Activated T-helper 1 cell treated with anti-CD3 and anti-CD28 coated beads, Interleukin-12 subunit alpha, Interleukin-12 subunit beta, Interleukin-2, Interleukin-4 antibody, amounts not matched to agents 30 ng/mL and 10 ng/mL and 1 ng/mL, durations not matched to agents 14 hours and 24 hours and 36 hours (primary cell): ENCODE results near the gene NCOA1. TPM values are rescaled to one million over a fixed set of nuclear protein-coding genes. Genes with fewer than 3 reads are reported as not detected.
"Not testable (repeated sequence)": the region's sequence is repeated elsewhere in the genome, so short reads cannot be mapped to it uniquely, and the experiment has no call there.

Experiments
- DNase-seq: peaks from one replicate; pipeline ENCODE4 v3.0.0; 2021; ENCODE audit warnings: low spot score
- H3K27ac Mint-ChIP-seq: one replicate; pipeline ENCODE4 v1.8.0; 2021; ENCODE audit warnings: mild to moderate bottlenecking, mixed read lengths
- H3K27me3 Mint-ChIP-seq: one replicate; pipeline ENCODE4 v1.8.0; 2022; ENCODE audit warnings: mild to moderate bottlenecking, moderate library complexity, mixed read lengths; ENCODE audit not compliant: insufficient read depth
- H3K36me3 Mint-ChIP-seq: one replicate; pipeline ENCODE4 v1.8.0; 2021; ENCODE audit warnings: low read depth, mixed read lengths
- H3K4me1 Mint-ChIP-seq: one replicate; pipeline ENCODE4 v1.8.0; 2021; ENCODE audit warnings: low read depth, mixed read lengths
- H3K4me3 Mint-ChIP-seq: one replicate; pipeline ENCODE4 v1.8.0; 2021; ENCODE audit warnings: mild to moderate bottlenecking, moderate library complexity, mixed read lengths
- H3K9me3 Mint-ChIP-seq: one replicate; pipeline ENCODE4 v1.8.0; 2021; ENCODE audit warnings: mixed read lengths
- intact Hi-C: fragments of 100-400 bp; cut with micrococcal nuclease; formaldehyde crosslinking; loops from one replicate; pipeline ENCODE4 v1.15.1; 2024
- total RNA-seq: library from RNA; stranded (reverse); gene quantifications from 2 replicates; pipeline ENCODE4 v1.2.3, GENCODE V29; 2022

The NCOA1 gene
- total RNA-seq, 1 donor from 2014 or later, result 30.0 TPM

- Mint-ChIP-seq H3K36me3 (peaks cover 49% of the 10 kb centered on the region), H3K4me1 (peaks cover 42% of the 10 kb centered on the region), H3K9me3 (no peaks in the 10 kb centered on the region), H3K4me3 (no peak overlapping the region), H3K27me3 (peaks cover 1% of the 10 kb centered on the region), H3K27ac (peak overlapping the region; percentile 32)
- intact Hi-C loops, result loop anchor here (10.0 kb wide), 1 partner anchor 183 kb away; no protein-coding TSS in a partner anchor
- DNase-seq, result no peak
Observed at GRCh38 chr2:24797644-24798043, 306.6 kb downstream of the NCOA1 start.

- DNase-seq, H3K4me3 Mint-ChIP-seq, H3K27me3 Mint-ChIP-seq, H3K27ac Mint-ChIP-seq, intact Hi-C loops, H3K9me3 Mint-ChIP-seq: not testable (repeated sequence)
- Mint-ChIP-seq H3K4me1 (peaks cover 36% of the 10 kb centered on the region), H3K36me3 (peaks cover 61% of the 10 kb centered on the region)
Observed at GRCh38 chr2:24800487-24800886, 309.4 kb downstream of the NCOA1 start.

GRCh38 chr2:24805811-24806660 lies 315.0 kb downstream of the NCOA1 start:
- peaks cover 38% of the 10 kb centered on the region for H3K36me3 Mint-ChIP-seq
- H3K4me3 Mint-ChIP-seq, H3K9me3 Mint-ChIP-seq, H3K27me3 Mint-ChIP-seq, intact Hi-C loops, DNase-seq, H3K27ac Mint-ChIP-seq: not testable (repeated sequence)
- H3K4me1 Mint-ChIP-seq, result peaks cover 44% of the 10 kb centered on the region

GRCh38 chr2:24806661-24807036 lies 315.6 kb downstream of the NCOA1 start:
- H3K36me3 Mint-ChIP-seq, result peaks cover 36% of the 10 kb centered on the region
- peaks cover 44% of the 10 kb centered on the region for H3K4me1 Mint-ChIP-seq
- H3K27me3 Mint-ChIP-seq, result no peaks in the 10 kb centered on the region
- H3K27ac Mint-ChIP-seq, result peak overlapping the region; percentile 33
- no peaks in the 10 kb centered on the region for H3K9me3 Mint-ChIP-seq
- intact Hi-C loops, result no loop called here
- no peak for DNase-seq
- H3K4me3 Mint-ChIP-seq, result no peak overlapping the region

GRCh38 chr2:24809316-24810007 lies 318.4 kb downstream of the NCOA1 start:
- H3K36me3 Mint-ChIP-seq, result peaks cover 35% of the 10 kb centered on the region
- no peak for DNase-seq
- peaks cover 40% of the 10 kb centered on the region for H3K4me1 Mint-ChIP-seq
- intact Hi-C loops, result no loop called here
- no peak overlapping the region for H3K4me3 Mint-ChIP-seq
- H3K9me3 Mint-ChIP-seq, result no peaks in the 10 kb centered on the region
- no peaks in the 10 kb centered on the region for H3K27me3 Mint-ChIP-seq
- H3K27ac Mint-ChIP-seq, result peak overlapping the region; percentile 63

GRCh38 chr2:24813691-24814137 lies 322.7 kb downstream of the NCOA1 start:
- Mint-ChIP-seq H3K9me3 (no peaks in the 10 kb centered on the region), H3K36me3 (peaks cover 41% of the 10 kb centered on the region), H3K4me3 (no peak overlapping the region), H3K4me1 (peaks cover 19% of the 10 kb centered on the region), H3K27me3 (no peaks in the 10 kb centered on the region), H3K27ac (no peak overlapping the region)
- no peak for DNase-seq
- intact Hi-C loops, result no loop called here

- Mint-ChIP-seq H3K4me1 (peaks cover 11% of the 10 kb centered on the region), H3K9me3 (no peaks in the 10 kb centered on the region), H3K27me3 (no peaks in the 10 kb centered on the region), H3K36me3 (peaks cover 44% of the 10 kb centered on the region), H3K27ac (no peak overlapping the region), H3K4me3 (no peak overlapping the region)
- no peak for DNase-seq
- intact Hi-C loops, result no loop called here
Observed at GRCh38 chr2:24814516-24814915, 323.5 kb downstream of the NCOA1 start.

- no peak overlapping the region for H3K27ac Mint-ChIP-seq
- H3K36me3 Mint-ChIP-seq, result peaks cover 44% of the 10 kb centered on the region
- peaks cover 9% of the 10 kb centered on the region for H3K4me1 Mint-ChIP-seq
- DNase-seq, result no peak
- no peak overlapping the region for H3K4me3 Mint-ChIP-seq
- intact Hi-C loops, result no loop called here
- H3K27me3 Mint-ChIP-seq, result no peaks in the 10 kb centered on the region
- H3K9me3 Mint-ChIP-seq, result no peaks in the 10 kb centered on the region
Observed at GRCh38 chr2:24815171-24815570, 324.1 kb downstream of the NCOA1 start.

- Mint-ChIP-seq H3K4me1 (peaks cover 9% of the 10 kb centered on the region), H3K36me3 (peaks cover 52% of the 10 kb centered on the region), H3K9me3 (no peaks in the 10 kb centered on the region), H3K4me3 (no peak overlapping the region), H3K27ac (no peak overlapping the region), H3K27me3 (no peaks in the 10 kb centered on the region)
- no peak for DNase-seq
- intact Hi-C loops, result no loop called here
Observed at GRCh38 chr2:24816404-24816803, 325.4 kb downstream of the NCOA1 start.

- H3K9me3 Mint-ChIP-seq, result no peaks in the 10 kb centered on the region
- no peak overlapping the region for H3K27ac Mint-ChIP-seq
- no peak overlapping the region for H3K4me3 Mint-ChIP-seq
- H3K27me3 Mint-ChIP-seq, result no peaks in the 10 kb centered on the region
- intact Hi-C loops, result no loop called here
- H3K36me3 Mint-ChIP-seq, result peaks cover 55% of the 10 kb centered on the region
- DNase-seq, result no peak
- peaks cover 9% of the 10 kb centered on the region for H3K4me1 Mint-ChIP-seq
Observed at GRCh38 chr2:24816884-24817283, 325.8 kb downstream of the NCOA1 start.

- H3K4me1 Mint-ChIP-seq, result peaks cover 9% of the 10 kb centered on the region
- DNase-seq, result no peak
- intact Hi-C loops, result no loop called here
Observed at GRCh38 chr2:24818721-24819167, 327.7 kb downstream of the NCOA1 start.

GRCh38 chr2:24819442-24820174 lies 328.6 kb downstream of the NCOA1 start:
- Mint-ChIP-seq H3K4me1 (peaks cover 5% of the 10 kb centered on the region), H3K4me3 (no peak overlapping the region), H3K27ac (no peak overlapping the region), H3K9me3 (no peaks in the 10 kb centered on the region), H3K36me3 (peaks cover 53% of the 10 kb centered on the region), H3K27me3 (no peaks in the 10 kb centered on the region)
- DNase-seq, result no peak
- intact Hi-C loops, result no loop called here

More at GRCh38 chr2:24818721-24819167, 327.7 kb downstream of the NCOA1 start:
- no peaks in the 10 kb centered on the region for H3K9me3 Mint-ChIP-seq
- H3K36me3 Mint-ChIP-seq, result peaks cover 53% of the 10 kb centered on the region
- H3K27me3 Mint-ChIP-seq, result no peaks in the 10 kb centered on the region
- H3K4me3 Mint-ChIP-seq, result no peak overlapping the region
- no peak overlapping the region for H3K27ac Mint-ChIP-seq

- Mint-ChIP-seq H3K4me3 (no peak overlapping the region), H3K36me3 (peaks cover 56% of the 10 kb centered on the region), H3K9me3 (no peaks in the 10 kb centered on the region), H3K27me3 (no peaks in the 10 kb centered on the region), H3K27ac (no peak overlapping the region), H3K4me1 (peaks cover 7% of the 10 kb centered on the region)
- DNase-seq, result no peak
- intact Hi-C loops, result no loop called here
Observed at GRCh38 chr2:24820175-24820513, 329.1 kb downstream of the NCOA1 start.
